ENCODE results near the gene ANKRD62.

ANKRD62 gene

GRCh38 chr18:12085136-12085535, 8.5 kb upstream of the ANKRD62 start:
- no peaks in the 10 kb centered on the region for H3K4me1 ChIP-seq (ENCODE audit: insufficient read depth, low read length, severe bottlenecking)
- H3K9me2 ChIP-seq (ENCODE audit: low read depth, low read length): no peaks in the 10 kb centered on the region
- H4K20me1 ChIP-seq (ENCODE audit: insufficient read depth, low read length): no peaks in the 10 kb centered on the region
- no peaks in the 10 kb centered on the region for H3F3A ChIP-seq (ENCODE audit: insufficient read depth, low read length)
- H3K9ac ChIP-seq (ENCODE audit: low read length): no peak overlapping the region
- no peak overlapping the region for H2AFZ ChIP-seq (ENCODE audit: low read length)
- no peaks in the 10 kb centered on the region for H3K79me2 ChIP-seq (ENCODE audit: insufficient read depth, low read length)
- H3K36me3 ChIP-seq (ENCODE audit: insufficient read depth, low read length): no peaks in the 10 kb centered on the region
- no peak overlapping the region for H3K4me2 ChIP-seq (ENCODE audit: low read length)
- no peak overlapping the region for H3K4me3 ChIP-seq (ENCODE audit: low read depth, low read length, poor library complexity, severe bottlenecking)
- no peaks in the 10 kb centered on the region for H3K9me3 ChIP-seq (ENCODE audit: low read length)
- H3K27me3 ChIP-seq (ENCODE audit: insufficient read depth, low read length): no peaks in the 10 kb centered on the region
- H3K27ac ChIP-seq (ENCODE audit: low read depth, low read length, poor library complexity, severe bottlenecking): no peak overlapping the region
- no peak for TF ChIP-seq EZH2 (IDR thresholded peaks at IDR 0.05; ENCODE audit: borderline replicate concordance, low read length)
- TF ChIP-seq, protein P1, sequence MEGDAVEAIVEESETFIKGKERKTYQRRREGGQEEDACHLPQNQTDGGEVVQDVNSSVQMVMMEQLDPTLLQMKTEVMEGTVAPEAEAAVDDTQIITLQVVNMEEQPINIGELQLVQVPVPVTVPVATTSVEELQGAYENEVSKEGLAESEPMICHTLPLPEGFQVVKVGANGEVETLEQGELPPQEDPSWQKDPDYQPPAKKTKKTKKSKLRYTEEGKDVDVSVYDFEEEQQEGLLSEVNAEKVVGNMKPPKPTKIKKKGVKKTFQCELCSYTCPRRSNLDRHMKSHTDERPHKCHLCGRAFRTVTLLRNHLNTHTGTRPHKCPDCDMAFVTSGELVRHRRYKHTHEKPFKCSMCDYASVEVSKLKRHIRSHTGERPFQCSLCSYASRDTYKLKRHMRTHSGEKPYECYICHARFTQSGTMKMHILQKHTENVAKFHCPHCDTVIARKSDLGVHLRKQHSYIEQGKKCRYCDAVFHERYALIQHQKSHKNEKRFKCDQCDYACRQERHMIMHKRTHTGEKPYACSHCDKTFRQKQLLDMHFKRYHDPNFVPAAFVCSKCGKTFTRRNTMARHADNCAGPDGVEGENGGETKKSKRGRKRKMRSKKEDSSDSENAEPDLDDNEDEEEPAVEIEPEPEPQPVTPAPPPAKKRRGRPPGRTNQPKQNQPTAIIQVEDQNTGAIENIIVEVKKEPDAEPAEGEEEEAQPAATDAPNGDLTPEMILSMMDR (IDR thresholded peaks at IDR 0.05; ENCODE audit: low read length): no peak

DNA sequence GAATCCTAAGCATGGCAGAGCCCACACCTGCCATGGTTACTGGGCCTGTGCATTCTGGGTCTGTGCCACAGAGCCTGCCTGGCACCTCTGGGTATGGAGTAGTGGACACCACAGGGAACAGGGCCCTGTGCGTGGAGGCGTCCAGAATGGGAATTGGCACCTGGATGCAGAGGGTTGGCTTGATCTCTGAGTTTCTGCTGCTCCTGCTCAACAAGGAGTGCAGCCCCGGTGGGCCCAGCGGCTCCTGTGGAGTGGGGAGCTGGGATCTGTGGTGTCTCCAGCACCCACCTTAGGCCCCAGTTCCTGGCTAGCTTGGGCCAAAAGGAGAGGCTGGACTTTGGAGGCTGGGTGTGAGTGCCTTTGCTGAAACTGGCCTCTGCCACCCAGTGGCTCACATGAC, 7.9 kb upstream of the ANKRD62 start:
- no peak overlapping the region for H3K27ac ChIP-seq (ENCODE audit: low read depth, low read length, poor library complexity, severe bottlenecking)
- H3K9me3 ChIP-seq (ENCODE audit: low read length): no peaks in the 10 kb centered on the region
- no peak overlapping the region for H3K4me3 ChIP-seq (ENCODE audit: low read depth, low read length, poor library complexity, severe bottlenecking)
- TF ChIP-seq, protein P1 (IDR thresholded peaks at IDR 0.05; ENCODE audit: low read length): no peak
- TF ChIP-seq EZH2 (IDR thresholded peaks at IDR 0.05; ENCODE audit: borderline replicate concordance, low read length): no peak
- no peaks in the 10 kb centered on the region for H3K36me3 ChIP-seq (ENCODE audit: insufficient read depth, low read length)
- H2AFZ ChIP-seq (ENCODE audit: low read length): no peak overlapping the region
- H3K9me2 ChIP-seq (ENCODE audit: low read depth, low read length): no peaks in the 10 kb centered on the region
- no peaks in the 10 kb centered on the region for H3F3A ChIP-seq (ENCODE audit: insufficient read depth, low read length)
- no peaks in the 10 kb centered on the region for H3K79me2 ChIP-seq (ENCODE audit: insufficient read depth, low read length)
- no peaks in the 10 kb centered on the region for H4K20me1 ChIP-seq (ENCODE audit: insufficient read depth, low read length)
- no peak overlapping the region for H3K9ac ChIP-seq (ENCODE audit: low read length)
- H3K4me2 ChIP-seq (ENCODE audit: low read length): no peak overlapping the region
- H3K27me3 ChIP-seq (ENCODE audit: insufficient read depth, low read length): no peaks in the 10 kb centered on the region
- H3K4me1 ChIP-seq (ENCODE audit: insufficient read depth, low read length, severe bottlenecking): no peaks in the 10 kb centered on the region

- Histone ChIP-seq H3K9ac (ENCODE audit: low read length) (no peak overlapping the region), H3K27me3 (ENCODE audit: insufficient read depth, low read length) (no peaks in the 10 kb centered on the region), H3F3A (ENCODE audit: insufficient read depth, low read length) (no peaks in the 10 kb centered on the region), H3K4me3 (ENCODE audit: low read depth, low read length, poor library complexity, severe bottlenecking) (no peak overlapping the region), H2AFZ (ENCODE audit: low read length) (no peak overlapping the region), H4K20me1 (ENCODE audit: insufficient read depth, low read length) (no peaks in the 10 kb centered on the region), H3K27ac (ENCODE audit: low read depth, low read length, poor library complexity, severe bottlenecking) (no peak overlapping the region), H3K9me2 (ENCODE audit: low read depth, low read length) (no peaks in the 10 kb centered on the region), H3K9me3 (ENCODE audit: low read length) (no peaks in the 10 kb centered on the region), H3K36me3 (ENCODE audit: insufficient read depth, low read length) (no peaks in the 10 kb centered on the region), H3K4me2 (ENCODE audit: low read length) (no peak overlapping the region), H3K4me1 (ENCODE audit: insufficient read depth, low read length, severe bottlenecking) (no peaks in the 10 kb centered on the region), H3K79me2 (ENCODE audit: insufficient read depth, low read length) (no peaks in the 10 kb centered on the region)
- TF ChIP-seq, protein P1 (IDR thresholded peaks at IDR 0.05; ENCODE audit: low read length): no peak
- TF ChIP-seq EZH2 (IDR thresholded peaks at IDR 0.05; ENCODE audit: borderline replicate concordance, low read length): no peak
Observed at GRCh38 chr18:12086249-12086648, 7.4 kb upstream of the ANKRD62 start.
